Trophoblast cell (in vitro differentiated cells and primary cell): ENCODE results near the gene CCR7.
A peak's percentile ranks its signal among the peaks of the same experiment; 100 is the strongest.

Experiments
- DNase-seq, 2 donors: peaks; one replicate each; pipeline ENCODE4 v3.0.0-alpha.2; 2016
- H2AFZ ChIP-seq: 2 replicates; pipeline ENCODE4 v1.6.1; 2013; ENCODE audit warnings: low read length, moderate library complexity, mild to moderate bottlenecking; ENCODE audit not compliant: insufficient read depth, poor library complexity
- H2AK5ac ChIP-seq: 2 replicates; pipeline ENCODE4 v1.6.1; 2013; ENCODE audit warnings: mild to moderate bottlenecking, low read length
- H2BK120ac ChIP-seq: 2 replicates; pipeline ENCODE4 v1.6.1; 2013; ENCODE audit warnings: low read length, mild to moderate bottlenecking, moderate library complexity; ENCODE audit not compliant: insufficient read depth, poor library complexity
- H2BK12ac ChIP-seq: 2 replicates; pipeline ENCODE4 v1.6.1; 2013; ENCODE audit warnings: mild to moderate bottlenecking, low read length, moderate library complexity
- H2BK5ac ChIP-seq: 2 replicates; pipeline ENCODE4 v1.6.1; 2013; ENCODE audit warnings: low read length, low read depth, moderate library complexity, mild to moderate bottlenecking; ENCODE audit not compliant: poor library complexity
- H3K14ac ChIP-seq: 2 replicates; pipeline ENCODE4 v1.6.1; 2013; ENCODE audit warnings: mild to moderate bottlenecking, low read length
- H3K18ac ChIP-seq: 2 replicates; pipeline ENCODE4 v1.6.1; 2013; ENCODE audit warnings: mild to moderate bottlenecking, low read length
- H3K23ac ChIP-seq: 2 replicates; pipeline ENCODE4 v1.6.1; 2013; ENCODE audit warnings: low read length
- H3K27ac ChIP-seq: 2 replicates; pipeline ENCODE4 v1.5.1; 2013; ENCODE audit warnings: low read depth, mild to moderate bottlenecking, inconsistent platforms, low read length, moderate library complexity
- H3K27me3 ChIP-seq: 2 replicates; pipeline ENCODE4 v1.6.1; 2013; ENCODE audit warnings: inconsistent platforms, mild to moderate bottlenecking, low read length, moderate library complexity; ENCODE audit not compliant: insufficient read depth
- H3K36me3 ChIP-seq, 2 experiments: 1 replicate in 1 of 2; 2 replicates in 1 of 2; pipeline ENCODE4 v1.6.1; 2013; ENCODE audit warnings: low read length in 2 of 2, mild to moderate bottlenecking in 2 of 2, moderate library complexity in 1 of 2; ENCODE audit not compliant: insufficient read depth in 2 of 2, control insufficient read depth in 1 of 2
- H3K4ac ChIP-seq: 2 replicates; pipeline ENCODE4 v1.6.1; 2013; ENCODE audit warnings: low read depth, mild to moderate bottlenecking, low read length, moderate library complexity
- H3K4me1 ChIP-seq, 2 experiments: 1 replicate in 1 of 2; 2 replicates in 1 of 2; pipeline ENCODE4 v1.6.1; 2013; ENCODE audit warnings: low read length in 2 of 2, mild to moderate bottlenecking in 2 of 2, moderate library complexity in 1 of 2; ENCODE audit not compliant: insufficient read depth in 2 of 2, control insufficient read depth in 1 of 2
- H3K4me2 ChIP-seq: 2 replicates; pipeline ENCODE4 v1.6.1; 2013; ENCODE audit warnings: inconsistent platforms, mild to moderate bottlenecking, low read length, moderate library complexity
- H3K4me3 ChIP-seq: 2 replicates; pipeline ENCODE4 v1.5.1; 2013; ENCODE audit warnings: mild to moderate bottlenecking, low read depth, low read length, inconsistent platforms
- H3K79me1 ChIP-seq: one replicate; pipeline ENCODE4 v1.6.1; 2013; ENCODE audit warnings: low read length
- H3K79me2 ChIP-seq: 2 replicates; pipeline ENCODE4 v1.6.1; 2013; ENCODE audit warnings: low read length, mild to moderate bottlenecking; ENCODE audit not compliant: control insufficient read depth, insufficient read depth, poor library complexity
- H3K9ac ChIP-seq: 2 replicates; pipeline ENCODE4 v1.6.1; 2013; ENCODE audit warnings: mild to moderate bottlenecking, low read length
- H3K9me3 ChIP-seq: 2 replicates; pipeline ENCODE4 v1.6.1; 2013; ENCODE audit warnings: low read depth, mild to moderate bottlenecking, control low read depth, inconsistent platforms, low read length; ENCODE audit not compliant: insufficient read depth
- H4K12ac ChIP-seq: 2 replicates; pipeline ENCODE4 v1.6.1; 2013; ENCODE audit warnings: low read depth, mild to moderate bottlenecking, low read length, moderate library complexity
- H4K8ac ChIP-seq: 2 replicates; pipeline ENCODE4 v1.6.1; 2013; ENCODE audit warnings: low read depth, mild to moderate bottlenecking, low read length, moderate library complexity
- H4K91ac ChIP-seq: one replicate; pipeline ENCODE4 v1.6.1; 2013; ENCODE audit warnings: low read depth, mild to moderate bottlenecking, low read length, moderate library complexity
- WGBS: extraction: QIAGEN DNeasy Blood & Tissue Kit; methylation state at CpG from one replicate; pipeline ENCODE4 v1.1.7; 2013; ENCODE audit warnings: missing lambda C conversion rate; ENCODE audit not compliant: insufficient read length, insufficient coverage; ENCODE audit errors: extremely low coverage; 5-methylcytosine and 5-hydroxymethylcytosine counted together

Gene CCR7

GRCh38 chr17:40524243-40524965, 40.9 kb downstream of the CCR7 start:
- H3K79me1 ChIP-seq = peaks cover 17% of the 10 kb centered on the region
- WGBS = no CpG with 5 or more reads among the region's 3 CpGs
- no peak overlapping the region for H2BK120ac ChIP-seq
- H3K79me2 ChIP-seq = no peaks in the 10 kb centered on the region
- no peak overlapping the region for H2AFZ ChIP-seq
- H4K8ac ChIP-seq = no peak overlapping the region
- no peak overlapping the region for H3K27ac ChIP-seq
- no peak overlapping the region for H4K91ac ChIP-seq
- peaks cover 11 to 13% of the 10 kb centered on the region in 2 experiments for H3K4me1 ChIP-seq
- H3K9me3 ChIP-seq = peaks cover 2% of the 10 kb centered on the region
- H3K4ac ChIP-seq = no peak overlapping the region
- H2BK5ac ChIP-seq = no peak overlapping the region
- no peaks in the 10 kb centered on the region for H3K27me3 ChIP-seq
- H3K9ac ChIP-seq = no peak overlapping the region
- no peak overlapping the region for H4K12ac ChIP-seq
- no peak overlapping the region for H3K14ac ChIP-seq
- H3K4me3 ChIP-seq = no peak overlapping the region
- no peak overlapping the region for H3K23ac ChIP-seq
- no peaks in the 10 kb centered on the region for H3K36me3 ChIP-seq
- no peak overlapping the region for H2BK12ac ChIP-seq
- no peak overlapping the region for H3K4me2 ChIP-seq
- H3K18ac ChIP-seq = no peak overlapping the region
- H2AK5ac ChIP-seq = no peak overlapping the region
- no peak for DNase-seq

GRCh38 chr17:40522961-40523310, 42.3 kb downstream of the CCR7 start:
- Histone ChIP-seq H2BK5ac (no peak overlapping the region), H3K14ac (peak overlapping the region; percentile 3), H2AFZ (no peak overlapping the region), H3K27me3 (no peaks in the 10 kb centered on the region), H3K9me3 (peaks cover 2% of the 10 kb centered on the region), H3K79me2 (no peaks in the 10 kb centered on the region), H3K4me2 (no peak overlapping the region), H4K91ac (peak overlapping the region; percentile 42), H3K4me1 (peaks cover 23 to 25% of the 10 kb centered on the region in 2 experiments), H2AK5ac (no peak overlapping the region), H4K12ac (no peak overlapping the region), H4K8ac (no peak overlapping the region), H3K27ac (peak overlapping the region; percentile 20), H3K9ac (no peak overlapping the region), H3K4ac (no peak overlapping the region), H3K23ac (no peak overlapping the region), H2BK120ac (no peak overlapping the region), H3K79me1 (peaks cover 24% of the 10 kb centered on the region), H3K4me3 (no peak overlapping the region), H3K36me3 (no peaks in the 10 kb centered on the region), H2BK12ac (no peak overlapping the region), H3K18ac (no peak overlapping the region)
- WGBS = no CpG with 5 or more reads among the region's 5 CpGs
- peak in 1 of 2 donors; percentile 41 for DNase-seq

GRCh38 chr17:40522250-40522960, 42.9 kb downstream of the CCR7 start:
- peaks cover 25% of the 10 kb centered on the region for H3K79me1 ChIP-seq
- peak overlapping the region; percentile 4 for H3K18ac ChIP-seq
- H3K23ac ChIP-seq = no peak overlapping the region
- H3K9me3 ChIP-seq = peaks cover 2% of the 10 kb centered on the region
- peak overlapping the region; percentile 37 for H3K14ac ChIP-seq
- H4K8ac ChIP-seq = no peak overlapping the region
- H3K4ac ChIP-seq = no peak overlapping the region
- peak overlapping the region; percentile 55 for H4K91ac ChIP-seq
- no peak overlapping the region for H3K9ac ChIP-seq
- no peak overlapping the region for H3K4me2 ChIP-seq
- DNase-seq = peak in 1 of 2 donors; percentile 73
- no CpG with 5 or more reads among the region's 7 CpGs for WGBS
- no peak overlapping the region for H2AFZ ChIP-seq
- peak overlapping the region; percentile 41 for H2BK120ac ChIP-seq
- H2BK5ac ChIP-seq = no peak overlapping the region
- peaks cover 24 to 27% of the 10 kb centered on the region in 2 experiments for H3K4me1 ChIP-seq
- peak overlapping the region; percentile 51 for H2AK5ac ChIP-seq
- peak overlapping the region; percentile 20 for H3K27ac ChIP-seq
- H3K36me3 ChIP-seq = no peaks in the 10 kb centered on the region
- peak overlapping the region; percentile 48 for H2BK12ac ChIP-seq
- H3K27me3 ChIP-seq = no peaks in the 10 kb centered on the region
- H3K79me2 ChIP-seq = no peaks in the 10 kb centered on the region
- no peak overlapping the region for H4K12ac ChIP-seq
- H3K4me3 ChIP-seq = no peak overlapping the region

GRCh38 chr17:40520991-40521453, 44.2 kb downstream of the CCR7 start:
- no peaks in the 10 kb centered on the region for H3K79me2 ChIP-seq
- peak overlapping the region; percentile 48 for H3K4ac ChIP-seq
- H2BK120ac ChIP-seq = peak overlapping the region; percentile 45
- peak overlapping the region; percentile 60 for H3K14ac ChIP-seq
- H3K23ac ChIP-seq = no peak overlapping the region
- whole genome bisulfite sequencing = no CpG with 5 or more reads among the region's 14 CpGs
- peak overlapping the region; percentile 82 for H4K91ac ChIP-seq
- peaks cover 2% of the 10 kb centered on the region for H3K9me3 ChIP-seq
- DNase-seq = peak in 1 of 2 donors; percentile 54
- H2AK5ac ChIP-seq = peak overlapping the region; percentile 62
- H2AFZ ChIP-seq = no peak overlapping the region
- H3K79me1 ChIP-seq = peaks cover 27% of the 10 kb centered on the region
- peak overlapping the region; percentile 3 for H3K27ac ChIP-seq
- H3K9ac ChIP-seq = no peak overlapping the region
- H4K8ac ChIP-seq = peak overlapping the region; percentile 49
- no peaks in the 10 kb centered on the region for H3K36me3 ChIP-seq
- no peaks in the 10 kb centered on the region for H3K27me3 ChIP-seq
- H3K18ac ChIP-seq = peak overlapping the region; percentile 54
- H3K4me3 ChIP-seq = no peak overlapping the region
- no peak overlapping the region for H4K12ac ChIP-seq
- H2BK5ac ChIP-seq = no peak overlapping the region
- no peak overlapping the region for H3K4me2 ChIP-seq
- peaks cover 24 to 35% of the 10 kb centered on the region in 2 experiments for H3K4me1 ChIP-seq
- peak overlapping the region; percentile 46 for H2BK12ac ChIP-seq
